Liver (tissue), 9 donors: ENCODE results near the gene HIF1AN. TPM values are rescaled to one million over a fixed set of nuclear protein-coding genes. Genes with fewer than 3 reads are reported as not detected.

Experiments
- DNase-seq: peaks from one replicate; pipeline ENCODE4 v3.0.0-alpha.2; 2017; ENCODE audit warnings: low spot score
- H3K27ac ChIP-seq, 2 donors: one replicate each; pipeline ENCODE4 v1.7.0; 2013; ENCODE audit warnings: inconsistent platforms in 2 of 2, low read length in 2 of 2, control low read depth in 1 of 2, low read depth in 1 of 2, mild to moderate bottlenecking in 1 of 2
- H3K27me3 ChIP-seq, 4 donors: one replicate each; pipeline versions ENCODE4 v1.6.1 to v1.7.0; 2013; ENCODE audit warnings: low read length in 3 of 4, inconsistent platforms in 1 of 4, mild to moderate bottlenecking in 1 of 4, moderate library complexity in 1 of 4; ENCODE audit not compliant: control insufficient read depth in 4 of 4, insufficient read depth in 4 of 4
- H3K36me3 ChIP-seq, 4 donors: one replicate each; pipeline versions ENCODE4 v1.6.1 to v1.7.0; 2013; ENCODE audit warnings: low read length in 3 of 4, mild to moderate bottlenecking in 3 of 4, low read depth in 1 of 4, moderate library complexity in 1 of 4; ENCODE audit not compliant: control insufficient read depth in 4 of 4, insufficient read depth in 3 of 4
- H3K4me1 ChIP-seq, 4 donors: one replicate each; pipeline versions ENCODE4 v1.6.1 to v1.7.0; 2013; ENCODE audit warnings: low read length in 3 of 4, mild to moderate bottlenecking in 3 of 4, moderate library complexity in 1 of 4; ENCODE audit not compliant: control insufficient read depth in 4 of 4, insufficient read depth in 4 of 4
- H3K4me3 ChIP-seq, 3 donors: one replicate each; pipeline versions ENCODE4 v1.6.1 to v1.7.0; 2013; ENCODE audit warnings: low read length in 3 of 3, control low read depth in 1 of 3, low read depth in 1 of 3, mild to moderate bottlenecking in 1 of 3
- H3K9ac ChIP-seq, 2 donors: one replicate each; pipeline ENCODE4 v1.7.0; 2013; ENCODE audit warnings: low read length in 2 of 2, mild to moderate bottlenecking in 2 of 2, moderate library complexity in 2 of 2, control low read depth in 1 of 2, low read depth in 1 of 2
- H3K9me3 ChIP-seq, 4 donors: one replicate each; pipeline versions ENCODE4 v1.6.1 to v1.7.0; 2013; ENCODE audit warnings: low read length in 3 of 4; ENCODE audit not compliant: control insufficient read depth in 4 of 4
- EGR1 ChIP-seq, 2 donors: IDR thresholded peaks; 2 replicates each; pipeline ENCODE4 v1.6.1; 2016 to 2018; ENCODE audit warnings: antibody characterized with exemption in 2 of 2, low read depth in 2 of 2
- FOXA1 ChIP-seq: IDR thresholded peaks from 2 replicates; pipeline ENCODE4 v1.6.1; 2016; ENCODE audit warnings: antibody characterized with exemption
- FOXA2 ChIP-seq: IDR thresholded peaks from 2 replicates; pipeline ENCODE4 v1.6.1; 2016; ENCODE audit warnings: antibody characterized with exemption
- GABPA ChIP-seq, 2 donors: IDR thresholded peaks in 1 of 2; conservative IDR thresholded peaks in 1 of 2; 2 replicates each; pipeline ENCODE4 v1.6.1; 2016; ENCODE audit warnings: antibody characterized with exemption in 2 of 2, mild to moderate bottlenecking in 1 of 2, moderate library complexity in 1 of 2
- HNF4A ChIP-seq, 2 donors: conservative IDR thresholded peaks; 2 replicates each; pipeline ENCODE4 v1.6.1; 2016; ENCODE audit warnings: antibody characterized with exemption in 2 of 2, mild to moderate bottlenecking in 2 of 2
- HNF4G ChIP-seq: IDR thresholded peaks from 2 replicates; pipeline ENCODE4 v1.6.1; 2016; ENCODE audit warnings: antibody characterized with exemption
- JUND ChIP-seq, 2 donors: IDR thresholded peaks; 2 replicates each; pipeline ENCODE4 v1.6.1; 2016; ENCODE audit warnings: antibody characterized with exemption in 2 of 2
- NR2F2 ChIP-seq: IDR thresholded peaks from 2 replicates; pipeline ENCODE4 v1.6.1; 2016; ENCODE audit warnings: antibody characterized with exemption
- RAD21 ChIP-seq, 2 donors: IDR thresholded peaks; 2 replicates each; pipeline ENCODE4 v1.6.1; 2016; ENCODE audit warnings: antibody characterized with exemption in 2 of 2, mild to moderate bottlenecking in 2 of 2
- RXRA ChIP-seq, 2 donors: IDR thresholded peaks; 2 replicates each; pipeline ENCODE4 v1.6.1; 2017 to 2018; ENCODE audit warnings: antibody characterized with exemption in 2 of 2, mild to moderate bottlenecking in 1 of 2
- SP1 ChIP-seq: IDR thresholded peaks from 2 replicates; pipeline ENCODE4 v1.6.1; 2018; ENCODE audit warnings: antibody characterized with exemption, mild to moderate bottlenecking
- TAF1 ChIP-seq: conservative IDR thresholded peaks from 2 replicates; pipeline ENCODE4 v1.6.1; 2016; ENCODE audit warnings: antibody characterized with exemption, mild to moderate bottlenecking
- YY1 ChIP-seq: IDR thresholded peaks from 2 replicates; pipeline ENCODE4 v1.6.1; 2016; ENCODE audit warnings: antibody characterized with exemption, mild to moderate bottlenecking
- WGBS: extraction: QIAGEN DNeasy Blood & Tissue Kit; methylation state at CpG from one replicate; pipeline ENCODE4 v1.1.7; 2013; 5-methylcytosine and 5-hydroxymethylcytosine counted together
- polyA plus RNA-seq, 2 donors: library from polyadenylated mRNA; stranded (reverse) in 1 of 2; unstranded in 1 of 2; fragments of 200-250 nt in 1 of 2; fragments of >200 nt in 1 of 2; fragmentation: Nextera tagmentation in 1 of 2; extraction: Ambion mirVana in 1 of 2; gene quantifications; one replicate each; pipeline versions ENCODE4 v1.2.1 to v1.2.3, GENCODE V29; 2013 to 2015
- total RNA-seq, 2 donors: library from RNA; depleted of rRNA; stranded (reverse); fragments of >200 nt; gene quantifications; one replicate each; pipeline ENCODE4 v1.2.3, GENCODE V29; 2014
- TF ChIP-seq, protein P1 (sequence below): IDR thresholded peaks from 2 replicates; pipeline ENCODE4 v1.6.1; 2016; ENCODE audit warnings: antibody characterized with exemption
- TF ChIP-seq, protein P2 (sequence below): IDR thresholded peaks from 2 replicates; pipeline ENCODE4 v1.6.1; 2016; ENCODE audit warnings: antibody characterized with exemption
- TF ChIP-seq, protein P3 (sequence below): IDR thresholded peaks from 2 replicates; pipeline ENCODE4 v1.6.1; 2016; ENCODE audit warnings: antibody characterized with exemption
- TF ChIP-seq, protein P4 (sequence below): fragments of 150-350 bp; IDR thresholded peaks from 2 replicates; pipeline ENCODE4 v1.5.1; 2017; ENCODE audit warnings: improper control_type of control experiment, low read depth, low read length; ENCODE audit not compliant: missing input control
- TF ChIP-seq, protein P5 (sequence below): IDR thresholded peaks from 2 replicates; pipeline ENCODE4 v1.6.1; 2016; ENCODE audit warnings: antibody characterized with exemption, mild to moderate bottlenecking
- donor health status: healthy.
- donor health status: healthy.
- donor health status: healthy.
- donor health status: healthy.
- donor health status: healthy.

HIF1AN gene
- total and polyA plus RNA-seq, 4 donors = 4.6 to 10.7 (median 7.5) TPM

DNA sequence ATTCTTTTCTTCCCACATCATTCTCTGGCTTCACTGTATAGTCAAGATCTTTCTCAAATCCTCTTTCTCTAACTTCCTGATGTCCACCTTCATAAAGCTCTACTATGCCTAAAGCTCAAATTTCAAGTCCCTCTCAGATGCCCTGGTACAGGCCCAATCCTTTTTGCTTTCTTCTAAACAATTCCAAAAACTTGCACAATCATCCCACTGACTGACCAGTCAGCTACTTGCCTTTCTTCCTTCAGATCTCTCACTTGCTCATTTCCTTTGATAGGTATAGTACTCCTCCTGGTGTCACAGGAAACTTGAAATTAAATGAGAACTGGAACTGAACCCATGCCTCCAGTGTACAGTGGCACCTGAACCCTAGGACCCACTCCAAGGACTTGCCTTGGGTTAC, 34.3 kb upstream of the HIF1AN start:
- TF ChIP-seq GABPA (IDR thresholded peaks at IDR 0.05 in 1 of 2, conservative IDR thresholded peaks at IDR 0.05 in 1 of 2) = no peak
- TF ChIP-seq, protein P1, sequence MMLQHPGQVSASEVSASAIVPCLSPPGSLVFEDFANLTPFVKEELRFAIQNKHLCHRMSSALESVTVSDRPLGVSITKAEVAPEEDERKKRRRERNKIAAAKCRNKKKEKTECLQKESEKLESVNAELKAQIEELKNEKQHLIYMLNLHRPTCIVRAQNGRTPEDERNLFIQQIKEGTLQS = no peak
- TF ChIP-seq, protein P2, sequence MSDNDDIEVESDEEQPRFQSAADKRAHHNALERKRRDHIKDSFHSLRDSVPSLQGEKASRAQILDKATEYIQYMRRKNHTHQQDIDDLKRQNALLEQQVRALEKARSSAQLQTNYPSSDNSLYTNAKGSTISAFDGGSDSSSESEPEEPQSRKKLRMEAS = no peak
- TF ChIP-seq RAD21 (IDR thresholded peaks at IDR 0.05) = no peak
- no peak for TF ChIP-seq TAF1
- no peak for TF ChIP-seq HNF4G
- TF ChIP-seq EGR1 (IDR thresholded peaks at IDR 0.05; ENCODE audit: low read depth in 2 of 2) = no peak
- TF ChIP-seq YY1 = no peak
- H3K27me3 ChIP-seq = no peaks in the 10 kb centered on the region
- H3K9ac ChIP-seq = no peak overlapping the region
- H3K4me1 ChIP-seq = no peaks in the 10 kb centered on the region
- H3K4me3 ChIP-seq = no peak overlapping the region
- H3K27ac ChIP-seq = no peak overlapping the region
- H3K36me3 ChIP-seq = peaks cover 3 to 43% (median 21%) of the 10 kb centered on the region in 4 donors
- H3K9me3 ChIP-seq = no peaks in the 10 kb centered on the region
- no peak for DNase-seq

DNA sequence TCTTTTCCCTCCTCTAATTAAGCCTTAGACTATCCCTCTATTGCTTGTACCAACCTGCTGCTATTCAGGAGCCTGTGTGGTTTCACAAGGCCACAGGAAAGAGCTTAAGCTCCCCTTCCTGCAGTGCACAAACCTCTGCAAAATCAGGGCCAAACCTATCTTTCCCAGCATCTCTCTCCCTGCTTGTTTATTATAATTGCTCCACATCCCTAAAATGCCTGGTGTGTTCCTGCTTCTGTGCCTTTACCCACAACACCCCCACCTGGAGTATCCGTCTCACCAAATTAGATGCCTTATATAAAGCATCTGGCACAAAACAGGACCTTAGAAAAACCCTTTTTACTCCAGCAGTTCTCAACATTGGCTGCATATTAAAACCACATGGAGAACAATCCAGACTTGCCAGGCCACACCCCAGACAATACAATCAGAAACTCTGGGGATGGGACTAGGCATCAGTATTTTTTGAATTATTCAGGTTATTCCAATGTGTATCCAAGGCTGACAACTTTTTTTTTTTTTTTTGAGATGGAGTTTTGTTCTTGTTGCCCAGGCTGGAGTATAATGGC, 32.7 kb upstream of the HIF1AN start:
- no peaks in the 10 kb centered on the region for H3K9me3 ChIP-seq
- no peaks in the 10 kb centered on the region for H3K27me3 ChIP-seq
- whole genome bisulfite sequencing = 98% methylated on average over 1 of the region's 1 CpG
- no peak overlapping the region for H3K27ac ChIP-seq
- H3K4me3 ChIP-seq = no peak overlapping the region
- peaks cover 3 to 34% (median 18%) of the 10 kb centered on the region in 4 donors for H3K36me3 ChIP-seq
- H3K9ac ChIP-seq = no peak overlapping the region
- no peak for DNase-seq
- no peak for TF ChIP-seq JUND (IDR thresholded peaks at IDR 0.05)
- TF ChIP-seq YY1 = no peak
- TF ChIP-seq GABPA (IDR thresholded peaks at IDR 0.05 in 1 of 2, conservative IDR thresholded peaks at IDR 0.05 in 1 of 2) = no peak
- no peak for TF ChIP-seq HNF4G
- TF ChIP-seq, protein P2 = no peak
- TF ChIP-seq, protein P3, sequence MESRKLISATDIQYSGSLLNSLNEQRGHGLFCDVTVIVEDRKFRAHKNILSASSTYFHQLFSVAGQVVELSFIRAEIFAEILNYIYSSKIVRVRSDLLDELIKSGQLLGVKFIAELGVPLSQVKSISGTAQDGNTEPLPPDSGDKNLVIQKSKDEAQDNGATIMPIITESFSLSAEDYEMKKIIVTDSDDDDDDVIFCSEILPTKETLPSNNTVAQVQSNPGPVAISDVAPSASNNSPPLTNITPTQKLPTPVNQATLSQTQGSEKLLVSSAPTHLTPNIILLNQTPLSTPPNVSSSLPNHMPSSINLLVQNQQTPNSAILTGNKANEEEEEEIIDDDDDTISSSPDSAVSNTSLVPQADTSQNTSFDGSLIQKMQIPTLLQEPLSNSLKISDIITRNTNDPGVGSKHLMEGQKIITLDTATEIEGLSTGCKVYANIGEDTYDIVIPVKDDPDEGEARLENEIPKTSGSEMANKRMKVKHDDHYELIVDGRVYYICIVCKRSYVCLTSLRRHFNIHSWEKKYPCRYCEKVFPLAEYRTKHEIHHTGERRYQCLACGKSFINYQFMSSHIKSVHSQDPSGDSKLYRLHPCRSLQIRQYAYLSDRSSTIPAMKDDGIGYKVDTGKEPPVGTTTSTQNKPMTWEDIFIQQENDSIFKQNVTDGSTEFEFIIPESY = no peak
- TF ChIP-seq SP1 = no peak
- TF ChIP-seq, protein P4, sequence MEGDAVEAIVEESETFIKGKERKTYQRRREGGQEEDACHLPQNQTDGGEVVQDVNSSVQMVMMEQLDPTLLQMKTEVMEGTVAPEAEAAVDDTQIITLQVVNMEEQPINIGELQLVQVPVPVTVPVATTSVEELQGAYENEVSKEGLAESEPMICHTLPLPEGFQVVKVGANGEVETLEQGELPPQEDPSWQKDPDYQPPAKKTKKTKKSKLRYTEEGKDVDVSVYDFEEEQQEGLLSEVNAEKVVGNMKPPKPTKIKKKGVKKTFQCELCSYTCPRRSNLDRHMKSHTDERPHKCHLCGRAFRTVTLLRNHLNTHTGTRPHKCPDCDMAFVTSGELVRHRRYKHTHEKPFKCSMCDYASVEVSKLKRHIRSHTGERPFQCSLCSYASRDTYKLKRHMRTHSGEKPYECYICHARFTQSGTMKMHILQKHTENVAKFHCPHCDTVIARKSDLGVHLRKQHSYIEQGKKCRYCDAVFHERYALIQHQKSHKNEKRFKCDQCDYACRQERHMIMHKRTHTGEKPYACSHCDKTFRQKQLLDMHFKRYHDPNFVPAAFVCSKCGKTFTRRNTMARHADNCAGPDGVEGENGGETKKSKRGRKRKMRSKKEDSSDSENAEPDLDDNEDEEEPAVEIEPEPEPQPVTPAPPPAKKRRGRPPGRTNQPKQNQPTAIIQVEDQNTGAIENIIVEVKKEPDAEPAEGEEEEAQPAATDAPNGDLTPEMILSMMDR = no peak
- no peak for TF ChIP-seq RAD21 (IDR thresholded peaks at IDR 0.05)
- TF ChIP-seq, protein P1 = no peak
- TF ChIP-seq EGR1 (IDR thresholded peaks at IDR 0.05; ENCODE audit: low read depth in 2 of 2) = no peak
- no peak for TF ChIP-seq TAF1
- no peak for TF ChIP-seq FOXA1
- TF ChIP-seq HNF4A (conservative IDR thresholded peaks at IDR 0.05) = no peak
- no peak for TF ChIP-seq NR2F2
- TF ChIP-seq FOXA2 = no peak
- TF ChIP-seq, protein P5, sequence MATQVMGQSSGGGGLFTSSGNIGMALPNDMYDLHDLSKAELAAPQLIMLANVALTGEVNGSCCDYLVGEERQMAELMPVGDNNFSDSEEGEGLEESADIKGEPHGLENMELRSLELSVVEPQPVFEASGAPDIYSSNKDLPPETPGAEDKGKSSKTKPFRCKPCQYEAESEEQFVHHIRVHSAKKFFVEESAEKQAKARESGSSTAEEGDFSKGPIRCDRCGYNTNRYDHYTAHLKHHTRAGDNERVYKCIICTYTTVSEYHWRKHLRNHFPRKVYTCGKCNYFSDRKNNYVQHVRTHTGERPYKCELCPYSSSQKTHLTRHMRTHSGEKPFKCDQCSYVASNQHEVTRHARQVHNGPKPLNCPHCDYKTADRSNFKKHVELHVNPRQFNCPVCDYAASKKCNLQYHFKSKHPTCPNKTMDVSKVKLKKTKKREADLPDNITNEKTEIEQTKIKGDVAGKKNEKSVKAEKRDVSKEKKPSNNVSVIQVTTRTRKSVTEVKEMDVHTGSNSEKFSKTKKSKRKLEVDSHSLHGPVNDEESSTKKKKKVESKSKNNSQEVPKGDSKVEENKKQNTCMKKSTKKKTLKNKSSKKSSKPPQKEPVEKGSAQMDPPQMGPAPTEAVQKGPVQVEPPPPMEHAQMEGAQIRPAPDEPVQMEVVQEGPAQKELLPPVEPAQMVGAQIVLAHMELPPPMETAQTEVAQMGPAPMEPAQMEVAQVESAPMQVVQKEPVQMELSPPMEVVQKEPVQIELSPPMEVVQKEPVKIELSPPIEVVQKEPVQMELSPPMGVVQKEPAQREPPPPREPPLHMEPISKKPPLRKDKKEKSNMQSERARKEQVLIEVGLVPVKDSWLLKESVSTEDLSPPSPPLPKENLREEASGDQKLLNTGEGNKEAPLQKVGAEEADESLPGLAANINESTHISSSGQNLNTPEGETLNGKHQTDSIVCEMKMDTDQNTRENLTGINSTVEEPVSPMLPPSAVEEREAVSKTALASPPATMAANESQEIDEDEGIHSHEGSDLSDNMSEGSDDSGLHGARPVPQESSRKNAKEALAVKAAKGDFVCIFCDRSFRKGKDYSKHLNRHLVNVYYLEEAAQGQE = no peak
- no peak for TF ChIP-seq RXRA (IDR thresholded peaks at IDR 0.05)
- H3K4me1 ChIP-seq = no peaks in the 10 kb centered on the region
